ENCODE measurements around the gene CUL4B.
"Not testable (repeated sequence)": the region's sequence is repeated elsewhere in the genome, so short reads cannot be mapped to it uniquely, and the experiment has no call there.

Gene CUL4B

DNA sequence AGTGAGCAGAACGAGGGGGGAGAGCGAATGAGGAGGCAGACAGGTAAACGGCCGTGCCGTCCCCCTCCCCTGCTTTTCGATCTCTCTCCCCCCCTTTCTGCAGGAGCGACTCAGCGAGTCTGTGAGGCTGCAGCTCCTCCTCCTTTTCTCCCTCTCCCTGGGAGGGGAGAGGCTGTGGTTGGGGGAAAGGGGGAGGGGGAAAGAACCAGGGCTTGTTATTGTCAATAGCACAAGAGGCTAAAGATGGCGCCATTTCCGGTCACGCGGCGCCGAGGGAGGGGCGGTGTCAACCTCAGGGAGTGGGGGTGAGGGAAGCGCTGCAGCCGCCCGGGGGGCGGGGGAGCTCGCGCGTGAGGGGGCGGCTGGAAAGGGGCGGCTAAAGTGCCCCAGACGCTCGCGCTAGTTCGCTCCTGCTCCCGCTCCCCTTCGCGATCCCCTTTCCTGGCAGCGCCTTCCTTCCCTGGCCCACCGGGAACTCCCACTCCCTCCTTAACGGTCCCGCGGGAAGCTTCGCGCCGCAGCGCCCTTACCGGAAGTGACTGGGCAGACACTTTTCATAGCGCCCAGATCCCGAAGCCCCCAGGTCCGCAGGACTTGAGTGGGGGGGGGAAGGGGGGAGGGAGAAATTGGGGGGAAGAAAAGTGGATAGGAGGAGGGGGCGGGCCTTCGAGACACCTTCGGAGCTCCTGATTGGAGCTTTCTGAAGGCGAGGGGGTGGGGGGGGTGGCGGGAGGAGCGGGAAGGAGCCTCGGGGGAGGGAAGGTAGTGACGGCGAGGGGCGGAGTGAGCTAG is at the start of gene CUL4B:
TSS of gene CUL4B (minus strand) at position 121 of the 792 bp plus-strand sequence. CDS start 324 bp downstream, outside the sequence.
- H3K9me3 ChIP-seq (ENCODE audit: control insufficient read depth, insufficient read depth, low read length) = no peaks in the 10 kb centered on the region
- peaks cover 2% of the 10 kb centered on the region; the same call in 1 of the 2 replicates for H3K4me1 ChIP-seq (ENCODE audit: control insufficient read depth, insufficient read depth, low read length)
- DNase-seq (ENCODE audit: low read depth, low spot score) = peak; percentile 54
- no peak within 1 kb of the TSS for H3K27ac ChIP-seq (ENCODE audit: low read length)
- WGBS (ENCODE audit: insufficient coverage, insufficient read length) = no CpG with 5 or more reads among the region's 54 CpGs
- H3K27me3 ChIP-seq (ENCODE audit: control insufficient read depth, insufficient read depth, low read length) = no peaks in the 10 kb centered on the region
- H3K4me3 ChIP-seq (ENCODE audit: low read length) = peak within 1 kb of the TSS; percentile 90; the same call in 1 of the 2 replicates
- H3K36me3 ChIP-seq (ENCODE audit: control insufficient read depth, insufficient read depth, low read length) = no peaks in the 10 kb centered on the region

DNA sequence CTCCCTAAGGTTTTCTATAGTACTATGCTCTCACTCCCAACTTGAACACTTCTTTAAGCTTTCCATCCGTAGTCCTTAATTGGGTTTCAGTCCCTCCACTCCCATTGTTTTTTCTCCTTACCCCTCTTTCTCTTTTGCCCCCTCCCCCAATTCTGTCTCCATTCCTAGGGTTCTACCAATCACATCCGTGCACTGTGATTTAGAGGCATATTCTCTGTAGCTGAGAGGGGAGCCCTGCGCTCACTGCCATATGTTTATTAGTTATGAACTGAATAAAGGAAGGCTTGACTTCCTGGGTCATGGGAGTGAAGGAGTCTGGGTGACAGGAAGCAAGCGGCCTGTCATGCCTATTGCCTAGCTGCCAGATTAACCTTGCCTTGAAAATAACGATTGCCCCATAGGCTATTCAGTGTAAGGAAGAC is 43.6 kb upstream of the CUL4B start:
- no peak for DNase-seq (ENCODE audit: low read depth, low spot score)
- H3K9me3 ChIP-seq (ENCODE audit: control insufficient read depth, insufficient read depth, low read length) = no peaks in the 10 kb centered on the region
- no peaks in the 10 kb centered on the region for H3K27me3 ChIP-seq (ENCODE audit: control insufficient read depth, insufficient read depth, low read length)
- no peaks in the 10 kb centered on the region for H3K36me3 ChIP-seq (ENCODE audit: control insufficient read depth, insufficient read depth, low read length)
- WGBS (ENCODE audit: insufficient coverage, insufficient read length) = no CpG with 5 or more reads among the region's 5 CpGs
- no peaks in the 10 kb centered on the region for H3K4me1 ChIP-seq (ENCODE audit: control insufficient read depth, insufficient read depth, low read length)
- peak overlapping the region; percentile 76; the same call in 1 of the 2 replicates for H3K4me3 ChIP-seq (ENCODE audit: low read length)
- H3K27ac ChIP-seq (ENCODE audit: low read length) = no peak overlapping the region

GRCh38 chrX:120603707-120604360 is 43.1 kb upstream of the CUL4B start, which contains the start of gene MCTS1:
MCTS1 (plus strand) TSS chrX:120604101; CDS start chrX:120604237, 136 bp downstream.
- Histone ChIP-seq H3K4me3 (ENCODE audit: low read length) (peak within 1 kb of the TSS; percentile 76; the same call in 1 of the 2 replicates), H3K4me1 (ENCODE audit: control insufficient read depth, insufficient read depth, low read length) (no peaks in the 10 kb centered on the region), H3K9me3 (ENCODE audit: control insufficient read depth, insufficient read depth, low read length) (no peaks in the 10 kb centered on the region), H3K36me3 (ENCODE audit: control insufficient read depth, insufficient read depth, low read length) (no peaks in the 10 kb centered on the region), H3K27me3 (ENCODE audit: control insufficient read depth, insufficient read depth, low read length) (no peaks in the 10 kb centered on the region), H3K27ac (ENCODE audit: low read length) (no peak within 1 kb of the TSS)
- DNase-seq (ENCODE audit: low read depth, low spot score) = peak; percentile 54
- WGBS (ENCODE audit: insufficient coverage, insufficient read length) = no CpG with 5 or more reads among the region's 31 CpGs

GRCh38 chrX:120585702-120586101 is 24.9 kb upstream of the CUL4B start:
- no peaks in the 10 kb centered on the region for H3K9me3 ChIP-seq (ENCODE audit: control insufficient read depth, insufficient read depth, low read length)
- no peak for DNase-seq (ENCODE audit: low read depth, low spot score)
- WGBS (ENCODE audit: insufficient coverage, insufficient read length) = no CpG with 5 or more reads among the region's 2 CpGs
- H3K4me1 ChIP-seq (ENCODE audit: control insufficient read depth, insufficient read depth, low read length) = no peaks in the 10 kb centered on the region
- H3K27ac ChIP-seq (ENCODE audit: low read length) = no peak overlapping the region
- H3K36me3 ChIP-seq (ENCODE audit: control insufficient read depth, insufficient read depth, low read length) = no peaks in the 10 kb centered on the region
- no peaks in the 10 kb centered on the region for H3K27me3 ChIP-seq (ENCODE audit: control insufficient read depth, insufficient read depth, low read length)
- no peak overlapping the region for H3K4me3 ChIP-seq (ENCODE audit: low read length)

GRCh38 chrX:120575379-120576114 is 14.8 kb upstream of the CUL4B start:
- no peaks in the 10 kb centered on the region for H3K27me3 ChIP-seq (ENCODE audit: control insufficient read depth, insufficient read depth, low read length)
- DNase-seq (ENCODE audit: low read depth, low spot score) = no peak
- no peaks in the 10 kb centered on the region for H3K36me3 ChIP-seq (ENCODE audit: control insufficient read depth, insufficient read depth, low read length)
- no CpG with 5 or more reads among the region's 18 CpGs for WGBS (ENCODE audit: insufficient coverage, insufficient read length)
- H3K27ac ChIP-seq (ENCODE audit: low read length) = no peak overlapping the region
- H3K9me3 ChIP-seq (ENCODE audit: control insufficient read depth, insufficient read depth, low read length) = no peaks in the 10 kb centered on the region
- H3K4me1 ChIP-seq (ENCODE audit: control insufficient read depth, insufficient read depth, low read length) = no peaks in the 10 kb centered on the region
- no peak overlapping the region for H3K4me3 ChIP-seq (ENCODE audit: low read length)

DNA sequence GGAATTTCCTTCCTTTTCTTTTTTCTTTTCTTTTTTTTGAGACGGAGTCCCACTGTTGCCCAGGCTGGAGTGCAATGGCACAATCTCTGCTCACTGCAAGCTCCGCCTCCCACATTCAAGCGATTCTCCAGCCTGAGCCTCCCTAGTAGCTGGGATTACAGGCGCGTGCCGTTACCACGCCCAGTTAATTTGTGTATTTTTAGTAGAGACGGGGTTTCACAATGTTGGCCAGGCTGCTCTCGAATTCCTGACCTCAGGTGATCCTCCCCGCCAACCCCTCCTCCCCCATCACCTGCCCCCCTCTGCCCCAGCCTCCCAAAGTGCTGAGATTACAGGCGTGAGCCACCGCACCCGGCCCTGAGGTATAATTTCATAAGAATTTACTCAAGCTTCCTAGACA is 13.0 kb upstream of the CUL4B start:
- not testable (repeated sequence) for H3K4me1 ChIP-seq (ENCODE audit: control insufficient read depth, insufficient read depth, low read length); H3K4me3 ChIP-seq (ENCODE audit: low read length); DNase-seq (ENCODE audit: low read depth, low spot score); H3K9me3 ChIP-seq (ENCODE audit: control insufficient read depth, insufficient read depth, low read length); H3K27me3 ChIP-seq (ENCODE audit: control insufficient read depth, insufficient read depth, low read length); H3K27ac ChIP-seq (ENCODE audit: low read length); H3K36me3 ChIP-seq (ENCODE audit: control insufficient read depth, insufficient read depth, low read length)
- WGBS (ENCODE audit: insufficient coverage, insufficient read length) = no CpG with 5 or more reads among the region's 13 CpGs

- Histone ChIP-seq H3K4me1 (ENCODE audit: control insufficient read depth, insufficient read depth, low read length) (no peaks in the 10 kb centered on the region), H3K4me3 (ENCODE audit: low read length) (no peak overlapping the region), H3K27ac (ENCODE audit: low read length) (no peak overlapping the region), H3K36me3 (ENCODE audit: control insufficient read depth, insufficient read depth, low read length) (no peaks in the 10 kb centered on the region), H3K9me3 (ENCODE audit: control insufficient read depth, insufficient read depth, low read length) (no peaks in the 10 kb centered on the region), H3K27me3 (ENCODE audit: control insufficient read depth, insufficient read depth, low read length) (no peaks in the 10 kb centered on the region)
- no peak for DNase-seq (ENCODE audit: low read depth, low spot score)
- WGBS (ENCODE audit: insufficient coverage, insufficient read length) = no CpG with 5 or more reads among the region's 3 CpGs
Observed at GRCh38 chrX:120570011-120570600, 9.3 kb upstream of the CUL4B start.

GRCh38 chrX:120568609-120569008 is 7.8 kb upstream of the CUL4B start:
- no peak overlapping the region for H3K27ac ChIP-seq (ENCODE audit: low read length)
- no CpG with 5 or more reads among the region's 3 CpGs for WGBS (ENCODE audit: insufficient coverage, insufficient read length)
- no peak for DNase-seq (ENCODE audit: low read depth, low spot score)

DNA sequence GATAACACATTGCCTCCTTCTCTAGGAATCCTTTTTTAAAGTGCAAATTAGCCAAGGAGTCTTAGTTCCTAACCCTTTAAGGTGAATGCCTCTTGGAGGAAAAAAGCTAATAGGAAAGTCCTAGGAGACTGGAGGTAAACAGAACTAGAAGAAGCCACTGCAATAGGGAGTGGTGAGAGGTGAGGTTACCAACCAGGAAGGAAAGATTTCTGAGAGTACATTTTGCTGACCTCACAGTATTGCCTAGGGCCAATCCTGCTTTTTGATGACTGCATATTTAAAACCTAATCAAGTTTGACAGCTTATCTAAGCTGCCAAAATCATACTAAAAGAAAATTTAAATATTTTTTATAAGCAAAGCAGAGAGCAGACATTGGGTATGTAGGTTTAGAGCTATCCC is 7.3 kb upstream of the CUL4B start:
- Histone ChIP-seq H3K9me3 (ENCODE audit: control insufficient read depth, insufficient read depth, low read length) (no peaks in the 10 kb centered on the region), H3K36me3 (ENCODE audit: control insufficient read depth, insufficient read depth, low read length) (no peaks in the 10 kb centered on the region), H3K4me3 (ENCODE audit: low read length) (no peak overlapping the region), H3K4me1 (ENCODE audit: control insufficient read depth, insufficient read depth, low read length) (no peaks in the 10 kb centered on the region), H3K27ac (ENCODE audit: low read length) (no peak overlapping the region), H3K27me3 (ENCODE audit: control insufficient read depth, insufficient read depth, low read length) (no peaks in the 10 kb centered on the region)
- DNase-seq (ENCODE audit: low read depth, low spot score) = no peak

More at GRCh38 chrX:120568609-120569008, 7.8 kb upstream of the CUL4B start:
- Histone ChIP-seq H3K36me3 (ENCODE audit: control insufficient read depth, insufficient read depth, low read length) (no peaks in the 10 kb centered on the region), H3K4me1 (ENCODE audit: control insufficient read depth, insufficient read depth, low read length) (no peaks in the 10 kb centered on the region), H3K9me3 (ENCODE audit: control insufficient read depth, insufficient read depth, low read length) (no peaks in the 10 kb centered on the region), H3K4me3 (ENCODE audit: low read length) (no peak overlapping the region), H3K27me3 (ENCODE audit: control insufficient read depth, insufficient read depth, low read length) (no peaks in the 10 kb centered on the region)

GRCh38 chrX:120566817-120567216 is 6.1 kb upstream of the CUL4B start:
- DNase-seq (ENCODE audit: low read depth, low spot score) = no peak
- no peaks in the 10 kb centered on the region for H3K9me3 ChIP-seq (ENCODE audit: control insufficient read depth, insufficient read depth, low read length)
- H3K4me1 ChIP-seq (ENCODE audit: control insufficient read depth, insufficient read depth, low read length) = peaks cover 2% of the 10 kb centered on the region; the same call in 1 of the 2 replicates
- no peak overlapping the region for H3K27ac ChIP-seq (ENCODE audit: low read length)
- WGBS (ENCODE audit: insufficient coverage, insufficient read length) = no CpG with 5 or more reads among the region's 3 CpGs
- H3K36me3 ChIP-seq (ENCODE audit: control insufficient read depth, insufficient read depth, low read length) = no peaks in the 10 kb centered on the region
- no peaks in the 10 kb centered on the region for H3K27me3 ChIP-seq (ENCODE audit: control insufficient read depth, insufficient read depth, low read length)
- H3K4me3 ChIP-seq (ENCODE audit: low read length) = no peak overlapping the region

Measured in iPS DF 6.9 (cell line).